Measurements from ENCODE around the gene NRXN3. TPM values are rescaled to one million over a fixed set of nuclear protein-coding genes. Genes with fewer than 3 reads are reported as not detected.

NRXN3 gene
- total RNA-seq, 4 donors from 2014 or later: 0.56 to 1.6 (median 1.1) TPM

DNA sequence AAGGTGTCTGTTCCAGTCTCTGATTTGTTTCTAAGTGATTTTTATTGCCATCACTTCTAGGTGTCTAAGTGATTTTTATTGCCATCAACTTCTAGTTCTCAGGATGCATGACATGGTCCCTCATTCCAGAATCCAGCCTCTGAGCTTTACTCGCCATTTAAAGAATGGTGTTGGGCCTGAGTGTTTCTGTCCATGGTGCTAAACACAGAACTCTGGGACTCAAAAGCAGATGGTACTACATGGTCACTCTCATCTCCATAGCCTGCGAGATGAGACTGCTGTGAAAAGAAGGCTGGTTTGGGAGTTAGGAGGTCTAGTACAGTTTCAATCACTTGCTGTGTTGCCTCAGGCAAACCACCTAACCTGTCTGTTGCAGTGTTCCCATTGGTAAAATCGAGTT lies 276.6 kb downstream of the NRXN3 start:
- Histone ChIP-seq H3K27ac (no peak overlapping the region), H3K36me3 (no peaks in the 10 kb centered on the region), H3K27me3 (no peaks in the 10 kb centered on the region), H3K9me3 (no peaks in the 10 kb centered on the region), H3K4me1 (no peaks in the 10 kb centered on the region), H3K4me3 (replicated peaks in 1 of 3) (no peak overlapping the region)
- intact Hi-C loops (cut with DNase I): no loop called here
- DNase-seq: no peak
- TF ChIP-seq POLR2A (IDR thresholded peaks at IDR 0.05): no peak
- 35 to 37% methylated on average over 3 of the region's 3 CpGs for WGBS, 2 donors

DNA sequence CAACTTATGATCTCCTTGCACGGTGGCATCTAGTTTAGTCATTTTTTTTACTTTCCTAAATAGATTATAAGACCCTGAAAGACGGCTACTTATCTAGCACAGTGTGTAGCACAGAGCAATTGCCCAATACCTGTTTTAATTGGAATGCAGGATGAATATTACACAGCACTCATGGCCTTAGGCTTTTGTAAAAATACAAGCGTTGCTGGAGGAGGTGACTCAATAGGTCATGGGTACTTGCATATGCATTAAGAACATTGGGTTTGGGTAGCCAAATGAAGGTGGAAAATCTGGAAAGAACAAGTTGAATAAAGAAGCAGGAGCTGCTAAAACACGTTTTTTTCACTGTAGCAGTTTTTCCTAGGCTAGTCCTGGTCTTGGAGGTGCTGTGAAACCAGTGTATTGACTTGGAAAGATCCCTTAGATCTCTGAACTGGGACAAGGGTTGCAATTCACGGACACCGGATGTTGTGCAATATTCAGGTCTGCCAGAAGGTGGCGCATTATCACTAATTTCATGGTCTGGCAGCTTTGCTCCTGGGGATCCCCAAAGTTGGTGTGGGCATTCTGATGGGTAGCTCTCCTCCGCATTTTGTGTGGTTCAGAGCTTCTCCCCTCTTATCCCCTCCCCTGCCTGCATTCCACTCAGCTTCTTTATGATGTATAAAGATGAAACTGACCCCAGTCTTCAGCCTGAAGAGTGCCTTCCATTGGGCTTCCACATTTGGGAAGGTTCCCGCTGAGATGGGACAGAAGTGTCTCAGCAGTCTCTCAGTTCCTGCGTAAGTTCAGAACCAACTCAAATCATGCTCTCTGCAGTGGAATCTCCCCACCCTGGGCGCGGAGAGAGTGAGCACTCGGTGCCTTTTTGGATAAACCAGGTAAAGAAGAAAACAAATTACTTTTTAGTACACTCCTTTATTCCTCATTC lies 278.3 kb downstream of the NRXN3 start:
- Histone ChIP-seq H3K36me3 (no peaks in the 10 kb centered on the region), H3K4me3 (replicated peaks in 1 of 3) (no peak overlapping the region), H3K4me1 (no peaks in the 10 kb centered on the region), H3K27me3 (no peaks in the 10 kb centered on the region), H3K27ac (no peak overlapping the region), H3K9me3 (no peaks in the 10 kb centered on the region)
- intact Hi-C loops (cut with DNase I): no loop called here
- TF ChIP-seq, protein P1, sequence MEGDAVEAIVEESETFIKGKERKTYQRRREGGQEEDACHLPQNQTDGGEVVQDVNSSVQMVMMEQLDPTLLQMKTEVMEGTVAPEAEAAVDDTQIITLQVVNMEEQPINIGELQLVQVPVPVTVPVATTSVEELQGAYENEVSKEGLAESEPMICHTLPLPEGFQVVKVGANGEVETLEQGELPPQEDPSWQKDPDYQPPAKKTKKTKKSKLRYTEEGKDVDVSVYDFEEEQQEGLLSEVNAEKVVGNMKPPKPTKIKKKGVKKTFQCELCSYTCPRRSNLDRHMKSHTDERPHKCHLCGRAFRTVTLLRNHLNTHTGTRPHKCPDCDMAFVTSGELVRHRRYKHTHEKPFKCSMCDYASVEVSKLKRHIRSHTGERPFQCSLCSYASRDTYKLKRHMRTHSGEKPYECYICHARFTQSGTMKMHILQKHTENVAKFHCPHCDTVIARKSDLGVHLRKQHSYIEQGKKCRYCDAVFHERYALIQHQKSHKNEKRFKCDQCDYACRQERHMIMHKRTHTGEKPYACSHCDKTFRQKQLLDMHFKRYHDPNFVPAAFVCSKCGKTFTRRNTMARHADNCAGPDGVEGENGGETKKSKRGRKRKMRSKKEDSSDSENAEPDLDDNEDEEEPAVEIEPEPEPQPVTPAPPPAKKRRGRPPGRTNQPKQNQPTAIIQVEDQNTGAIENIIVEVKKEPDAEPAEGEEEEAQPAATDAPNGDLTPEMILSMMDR (IDR thresholded peaks at IDR 0.05): peak in 5 of 6 experiments; percentile 30 to 51 (median 36)
- TF ChIP-seq POLR2A (IDR thresholded peaks at IDR 0.05): no peak
- DNase-seq: peak; percentile 24 to 43
- WGBS, 2 donors: 44 to 50% methylated on average over 13 of the region's 13 CpGs

DNA sequence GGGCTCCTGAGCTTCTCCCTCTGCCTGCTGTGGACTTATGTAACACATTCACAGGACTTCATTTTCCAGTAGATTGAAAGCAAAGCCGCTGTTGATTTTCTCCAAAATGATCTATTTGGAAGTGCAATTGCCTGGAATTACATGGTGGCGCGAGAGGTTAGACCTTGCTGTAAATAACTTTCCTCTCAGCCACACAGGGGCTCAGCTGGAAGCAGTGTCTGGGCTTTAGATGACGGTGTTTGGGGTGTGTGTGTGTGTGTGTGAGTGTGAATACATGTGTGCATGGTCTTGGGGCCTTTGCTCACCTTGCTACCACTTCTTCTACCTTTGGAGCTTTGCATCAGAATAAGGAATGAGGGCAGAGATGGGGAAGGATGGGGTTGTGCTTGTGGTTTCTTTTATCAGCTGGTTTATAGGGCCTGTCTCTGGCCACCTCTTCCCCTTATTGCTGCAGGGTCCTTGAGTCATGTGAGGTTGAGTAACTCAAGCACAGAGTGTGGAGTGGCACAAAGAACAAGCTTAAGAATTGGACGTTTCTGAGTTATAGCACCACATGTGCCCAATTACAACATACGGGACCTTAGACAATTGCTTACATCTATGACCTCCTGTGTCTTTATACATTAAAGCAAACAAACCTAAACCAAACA lies 280.6 kb downstream of the NRXN3 start:
- H3K27ac ChIP-seq: no peak overlapping the region
- WGBS, 2 donors: 71 to 77% methylated on average over 6 of the region's 6 CpGs
- no peak for DNase-seq
- TF ChIP-seq POLR2A (IDR thresholded peaks at IDR 0.05): no peak
- TF ChIP-seq, protein P1 (IDR thresholded peaks at IDR 0.05): no peak
- intact Hi-C loops (cut with DNase I): no loop called here
- no peaks in the 10 kb centered on the region for H3K4me1 ChIP-seq
- H3K36me3 ChIP-seq: no peaks in the 10 kb centered on the region
- no peak overlapping the region for H3K4me3 ChIP-seq (replicated peaks in 1 of 3)
- no peaks in the 10 kb centered on the region for H3K27me3 ChIP-seq
- no peaks in the 10 kb centered on the region for H3K9me3 ChIP-seq

DNA sequence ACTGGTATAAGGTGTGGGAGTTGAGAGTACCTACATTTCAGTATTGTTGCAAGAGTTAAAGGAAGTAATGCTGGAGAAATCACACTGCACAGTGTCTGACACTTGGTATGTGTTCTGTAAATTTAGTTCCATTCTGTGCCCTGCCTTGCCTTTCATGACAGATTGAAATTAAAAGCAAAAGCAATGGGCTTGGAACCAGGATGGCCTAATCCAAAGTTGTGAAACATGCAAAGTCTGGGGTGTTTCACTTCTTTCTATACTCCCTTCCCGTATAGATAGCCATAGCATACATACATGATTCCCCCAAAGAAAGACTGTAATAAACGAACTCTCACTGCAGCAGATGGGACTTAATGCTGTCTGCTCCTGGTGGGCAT lies 281.1 kb downstream of the NRXN3 start:
- Histone ChIP-seq H3K4me1 (no peaks in the 10 kb centered on the region), H3K27me3 (no peaks in the 10 kb centered on the region), H3K27ac (no peak overlapping the region), H3K4me3 (replicated peaks in 1 of 3) (no peak overlapping the region), H3K9me3 (no peaks in the 10 kb centered on the region), H3K36me3 (no peaks in the 10 kb centered on the region)
- TF ChIP-seq, protein P1 (IDR thresholded peaks at IDR 0.05): no peak
- no peak for TF ChIP-seq POLR2A (IDR thresholded peaks at IDR 0.05)
- 75 to 78% methylated on average over 2 of the region's 2 CpGs for WGBS, 2 donors
- no peak for DNase-seq
- intact Hi-C loops (cut with DNase I): no loop called here

DNA sequence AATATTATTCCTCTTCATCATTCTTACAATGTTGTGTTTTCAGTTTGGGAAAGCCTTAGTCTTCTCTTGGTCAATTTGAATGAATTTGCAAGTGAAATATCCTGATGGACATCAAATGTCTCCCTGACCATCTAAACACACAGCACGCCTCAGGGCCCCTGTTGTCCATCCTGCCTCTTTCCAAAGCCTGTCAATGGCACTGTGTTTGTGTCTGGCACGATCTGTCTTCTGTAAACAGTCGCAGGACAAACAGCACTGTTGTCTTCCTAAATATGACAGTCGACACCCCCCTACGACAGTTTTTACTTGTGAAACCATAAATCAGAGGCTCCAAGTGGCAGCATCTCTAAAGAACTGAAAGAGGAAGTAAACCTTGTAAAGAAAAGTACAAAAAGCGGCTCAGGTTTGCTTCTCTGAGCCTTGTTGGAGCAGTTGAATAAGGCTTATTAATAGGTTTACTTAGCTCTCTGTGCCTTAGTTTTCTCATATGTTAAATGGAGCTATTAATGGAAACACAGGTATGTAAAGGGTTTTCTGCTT lies 285.8 kb downstream of the NRXN3 start:
- Histone ChIP-seq H3K27ac (no peak overlapping the region), H3K27me3 (no peaks in the 10 kb centered on the region), H3K9me3 (no peaks in the 10 kb centered on the region), H3K4me3 (replicated peaks in 1 of 3) (no peak overlapping the region), H3K36me3 (no peaks in the 10 kb centered on the region), H3K4me1 (no peaks in the 10 kb centered on the region)
- intact Hi-C loops (cut with DNase I): no loop called here
- TF ChIP-seq, protein P1 (IDR thresholded peaks at IDR 0.05): no peak
- TF ChIP-seq POLR2A (IDR thresholded peaks at IDR 0.05): no peak
- 71 to 72% methylated on average over 6 of the region's 6 CpGs for WGBS, 2 donors
- DNase-seq: no peak
